ENCODE measurements around the gene CACNA1H. TPM values are rescaled to one million over a fixed set of nuclear protein-coding genes. Genes with fewer than 3 reads are reported as not detected.

CACNA1H gene
- polyA plus RNA-seq, 1 donor = 9.8 TPM

Other genes starting within 250 kb of the CACNA1H start
- 17.2 TPM for gene LMF1, start 182.1 kb upstream of the CACNA1H start, polyA plus RNA-seq
- gene SOX8, start 171.3 kb upstream of the CACNA1H start, polyA plus RNA-seq = 3.7 TPM
- gene SSTR5, start 80.4 kb upstream of the CACNA1H start, polyA plus RNA-seq = 1.2 TPM
- gene C1QTNF8, start 56.9 kb upstream of the CACNA1H start, polyA plus RNA-seq = 0.03 TPM
- 25.4 TPM for gene TPSG1, start 72.2 kb downstream of the CACNA1H start, polyA plus RNA-seq
- gene TPSB2, start 77.1 kb downstream of the CACNA1H start, polyA plus RNA-seq = 0.34 TPM
- gene TPSAB1, start 87.6 kb downstream of the CACNA1H start, polyA plus RNA-seq = 0.30 TPM
- 0.06 TPM for gene TPSD1, start 103.0 kb downstream of the CACNA1H start, polyA plus RNA-seq
- 130 TPM for gene UBE2I, start 156.5 kb downstream of the CACNA1H start, polyA plus RNA-seq
- 8.1 TPM for gene BAIAP3, start 180.5 kb downstream of the CACNA1H start, polyA plus RNA-seq
- gene TSR3, start 198.8 kb downstream of the CACNA1H start, polyA plus RNA-seq = 40.0 TPM
- 68.3 TPM for gene GNPTG, start 198.8 kb downstream of the CACNA1H start, polyA plus RNA-seq